Neural progenitor cell (in vitro differentiated cells): ENCODE data around the gene CHRNA7.

ENCODE experiments used
- CTCF ChIP-seq: fragments of 200-600 bp; sonication (generic); IDR thresholded peaks from 2 replicates; pipeline ENCODE4 v1.5.1; 2017; ENCODE audit warnings: antibody characterized with exemption, mild to moderate bottlenecking
- EZH2phosphoT487 ChIP-seq: fragments of 200-600 bp; sonication (generic); IDR thresholded peaks from 2 replicates; pipeline ENCODE4 v1.6.1; 2017; ENCODE audit warnings: antibody characterized with exemption

- TF ChIP-seq EZH2phosphoT487 = no peak
- TF ChIP-seq CTCF = no peak
These were observed 44.7 kb upstream of the CHRNA7 start for GRCh38 chr15:31985607-31986006.
